HepG2 (cell line): ENCODE data around the gene SEC62. TPM values are rescaled to one million over a fixed set of nuclear protein-coding genes. Genes with fewer than 3 reads are reported as not detected.

Source experiments
- BRD4 ChIP-seq: sonication (generic); formaldehyde crosslinking; IDR thresholded peaks from 2 replicates; pipeline ENCODE4 v1.4.0; 2020; ENCODE audit warnings: missing genetic modification reagents
- CSRNP1 ChIP-seq: sonication (generic); formaldehyde crosslinking; IDR thresholded peaks from 2 replicates; pipeline ENCODE4 v1.8.1; 2023; ENCODE audit warnings: mild to moderate bottlenecking, missing genetic modification reagents
- EED ChIP-seq: sonication (generic); formaldehyde crosslinking; IDR thresholded peaks from 2 replicates; pipeline ENCODE4 v1.5.0; 2020; ENCODE audit warnings: mild to moderate bottlenecking, missing genetic modification reagents
- FOXO4 ChIP-seq: sonication (generic); formaldehyde crosslinking; conservative IDR thresholded peaks from 2 replicates; pipeline ENCODE4 v1.8.1; 2023; ENCODE audit warnings: missing genetic modification reagents
- HMG20B ChIP-seq: conservative IDR thresholded peaks from 2 replicates; pipeline ENCODE4 v1.6.1; 2016; ENCODE audit warnings: missing genetic modification reagents, missing compliant biosample characterization
- MED8 ChIP-seq: sonication (generic); formaldehyde crosslinking; IDR thresholded peaks from 2 replicates; pipeline ENCODE4 v1.8.1; 2023; ENCODE audit warnings: mild to moderate bottlenecking, missing genetic modification reagents; ENCODE audit not compliant: insufficient replicate concordance
- MNT ChIP-seq: fragments of 450-650 bp; IDR thresholded peaks from 2 replicates; pipeline ENCODE4 v1.6.1; 2016
- MTF1 ChIP-seq: sonication (generic); formaldehyde crosslinking; IDR thresholded peaks from 2 replicates; pipeline ENCODE4 v1.5.0; 2020; ENCODE audit warnings: missing genetic modification reagents
- NCOA1 ChIP-seq: sonication (generic); formaldehyde crosslinking; IDR thresholded peaks from 2 replicates; pipeline ENCODE4 v1.9.0; 2021; ENCODE audit warnings: missing genetic modification reagents
- NFKBIZ ChIP-seq: IDR thresholded peaks from 2 replicates; pipeline ENCODE4 v1.6.1; 2018; ENCODE audit warnings: missing genetic modification reagents, missing compliant biosample characterization
- SETDB1 ChIP-seq: sonication (generic); formaldehyde crosslinking; IDR thresholded peaks from 2 replicates; pipeline ENCODE4 v1.5.1; 2020; ENCODE audit warnings: missing genetic modification reagents, mild to moderate bottlenecking, borderline replicate concordance
- SNAI1 ChIP-seq: sonication (generic); formaldehyde crosslinking; IDR thresholded peaks from 2 replicates; pipeline ENCODE4 v1.5.0; 2020; ENCODE audit warnings: mild to moderate bottlenecking, missing genetic modification reagents, borderline replicate concordance
- THAP11 ChIP-seq: IDR thresholded peaks from 2 replicates; pipeline ENCODE4 v1.6.1; 2016; ENCODE audit warnings: missing biosample characterization, missing genetic modification reagents
- TRIM22 ChIP-seq: fragments of 450-650 bp; IDR thresholded peaks from 2 replicates; pipeline ENCODE4 v1.6.1; 2017
- TRIM24 ChIP-seq: sonication (generic); formaldehyde crosslinking; IDR thresholded peaks from 2 replicates; pipeline ENCODE4 v1.8.0; 2022; ENCODE audit warnings: mild to moderate bottlenecking, missing genetic modification reagents
- WIZ ChIP-seq: sonication (generic); formaldehyde crosslinking; IDR thresholded peaks from 2 replicates; pipeline ENCODE4 v1.5.1; 2020; ENCODE audit warnings: mild to moderate bottlenecking, missing genetic modification reagents
- ZFP82 ChIP-seq: sonication (generic); formaldehyde crosslinking; IDR thresholded peaks from 2 replicates; pipeline ENCODE4 v1.5.1; 2020; ENCODE audit warnings: mild to moderate bottlenecking, missing genetic modification reagents, borderline replicate concordance
- ZMYM2 ChIP-seq: sonication (generic); formaldehyde crosslinking; IDR thresholded peaks from 2 replicates; pipeline ENCODE4 v1.8.0; 2022; ENCODE audit warnings: mild to moderate bottlenecking, missing genetic modification reagents
- ZNF124 ChIP-seq: sonication (generic); formaldehyde crosslinking; IDR thresholded peaks from 2 replicates; pipeline ENCODE4 v1.4.0; 2020; ENCODE audit warnings: missing genetic modification reagents
- ZNF253 ChIP-seq: sonication (generic); formaldehyde crosslinking; IDR thresholded peaks from 2 replicates; pipeline ENCODE4 v1.8.0; 2022; ENCODE audit warnings: mild to moderate bottlenecking, missing genetic modification reagents, borderline replicate concordance
- ZNF451 ChIP-seq: sonication (generic); formaldehyde crosslinking; IDR thresholded peaks from 2 replicates; pipeline ENCODE4 v1.5.0; 2020; ENCODE audit warnings: mild to moderate bottlenecking, missing genetic modification reagents
- ZNF468 ChIP-seq: sonication (generic); formaldehyde crosslinking; IDR thresholded peaks from 2 replicates; pipeline ENCODE4 v1.8.0; 2022; ENCODE audit warnings: mild to moderate bottlenecking, moderate library complexity, missing genetic modification reagents
- polyA plus RNA-seq, 8 experiments: library from polyadenylated mRNA; depleted of rRNA in 3 of 8; stranded (reverse) in 7 of 8; unstranded in 1 of 8; fragments of >200 nt; fragmentation: Illumina TruSeq in 4 of 8; extraction: Trizol in 4 of 8; gene quantifications; 2 replicates each; pipeline versions ENCODE4 v1.2.1 to v1.2.3, GENCODE V29; 2011 to 2016; ENCODE audit warnings: low read depth in 4 of 8, missing spikeins in 1 of 8, mixed read lengths in 1 of 8; ENCODE audit not compliant: insufficient read depth in 1 of 8
- total RNA-seq, 5 experiments: library from RNA; depleted of rRNA; stranded (reverse); fragments of >200 nt; fragmentation: Illumina TruSeq; extraction: Trizol; gene quantifications; 2 replicates each; pipeline ENCODE4 v1.2.3, GENCODE V29; 2016; ENCODE audit warnings: low read depth in 1 of 5
- TF ChIP-seq, protein P1 (sequence below): sonication (generic); formaldehyde crosslinking; IDR thresholded peaks from 2 replicates; pipeline ENCODE4 v1.5.1; 2020; ENCODE audit warnings: mild to moderate bottlenecking, missing genetic modification reagents

The SEC62 gene
- total and polyA plus RNA-seq, 2 of the 13 experiments (the other 11 are each of a cell fraction or from before 2014, with no cell fraction given), result 54.0 to 68.7 TPM

DNA sequence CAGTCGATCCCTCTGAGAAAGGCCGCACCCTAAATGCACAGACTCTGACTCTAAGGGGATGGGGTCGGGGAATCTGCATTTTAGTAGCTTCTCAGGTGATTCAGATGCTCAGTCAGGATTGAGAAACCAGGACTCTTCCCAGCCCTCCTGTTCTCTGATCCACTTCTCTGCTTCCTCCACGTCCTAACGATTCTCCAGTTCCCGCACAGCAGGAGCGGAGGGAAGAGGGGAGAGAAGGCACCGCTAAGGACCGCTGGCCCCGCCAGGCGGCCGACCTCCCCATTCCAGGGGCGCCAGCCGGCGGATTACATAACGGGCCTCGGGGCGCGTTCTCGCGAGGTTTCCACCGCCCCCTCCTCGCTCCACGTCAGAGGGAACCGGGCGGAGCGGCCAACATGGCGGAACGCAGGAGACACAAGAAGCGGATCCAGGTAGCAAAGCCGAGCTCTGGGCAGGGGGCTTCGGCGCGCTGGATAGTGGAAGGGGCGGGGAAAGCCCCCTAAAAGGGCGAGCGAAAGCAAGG lies at the start of gene SEC62 (continued):
- TF ChIP-seq MNT (no peak), TRIM24 (no peak), SETDB1 (no peak; the same call in 1 of the 2 replicates), ZNF124 (CRISPR knock-in tag) (peak; percentile 61; the same call in 1 of the 2 replicates), SNAI1 (CRISPR knock-in tag) (no peak), MTF1 (no peak), NCOA1 (CRISPR knock-in tag) (no peak), ZNF253 (CRISPR knock-in tag) (0 out of 2 replicates have a peak, but pooled peaks have one; percentile 25), ZNF451 (CRISPR knock-in tag) (no peak; the same call in 1 of the 2 replicates), TRIM22 (no peak), THAP11 (CRISPR knock-in tag) (peak; percentile 86), ZFP82 (CRISPR knock-in tag) (no peak), MED8 (CRISPR knock-in tag) (peak; percentile 71), BRD4 (CRISPR knock-in tag) (peak; percentile 42; the same call in 1 of the 2 replicates), HMG20B (CRISPR knock-in tag) (0 out of 2 replicates have a peak, but pooled peaks have one; percentile 47), ZMYM2 (CRISPR knock-in tag) (peak; percentile 72), FOXO4 (CRISPR knock-in tag) (no peak), CSRNP1 (CRISPR knock-in tag) (peak; percentile 93), EED (CRISPR knock-in tag) (no peak), WIZ (no peak), NFKBIZ (CRISPR knock-in tag) (peak; percentile 83), ZNF468 (no peak)
- TF ChIP-seq, protein P1, sequence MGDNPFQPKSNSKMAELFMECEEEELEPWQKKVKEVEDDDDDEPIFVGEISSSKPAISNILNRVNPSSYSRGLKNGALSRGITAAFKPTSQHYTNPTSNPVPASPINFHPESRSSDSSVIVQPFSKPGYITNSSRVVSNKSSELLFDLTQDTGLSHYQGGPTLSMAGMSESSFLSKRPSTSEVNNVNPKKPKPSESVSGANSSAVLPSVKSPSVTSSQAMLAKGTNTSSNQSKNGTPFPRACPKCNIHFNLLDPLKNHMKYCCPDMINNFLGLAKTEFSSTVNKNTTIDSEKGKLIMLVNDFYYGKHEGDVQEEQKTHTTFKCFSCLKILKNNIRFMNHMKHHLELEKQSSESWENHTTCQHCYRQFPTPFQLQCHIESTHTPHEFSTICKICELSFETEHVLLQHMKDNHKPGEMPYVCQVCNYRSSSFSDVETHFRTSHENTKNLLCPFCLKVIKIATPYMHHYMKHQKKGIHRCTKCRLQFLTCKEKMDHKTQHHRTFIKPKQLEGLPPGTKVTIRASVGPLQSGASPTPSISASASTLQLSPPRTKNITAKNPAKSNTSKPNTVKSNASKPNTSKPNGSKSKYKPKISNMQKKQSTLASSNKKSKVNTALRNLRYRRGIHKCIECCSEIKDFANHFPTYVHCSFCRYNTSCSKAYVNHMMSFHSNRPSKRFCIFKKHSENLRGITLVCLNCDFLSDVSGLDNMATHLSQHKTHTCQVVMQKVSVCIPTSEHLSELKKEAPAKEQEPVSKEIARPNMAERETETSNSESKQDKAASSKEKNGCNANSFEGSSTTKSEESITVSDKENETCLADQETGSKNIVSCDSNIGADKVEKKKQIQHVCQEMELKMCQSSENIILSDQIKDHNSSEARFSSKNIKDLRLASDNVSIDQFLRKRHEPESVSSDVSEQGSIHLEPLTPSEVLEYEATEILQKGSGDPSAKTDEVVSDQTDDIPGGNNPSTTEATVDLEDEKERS (CRISPR knock-in tag), result peak; percentile 80
